ENCODE measurements around the gene PRAMEF11. TPM values are rescaled to one million over a fixed set of nuclear protein-coding genes. Genes with fewer than 3 reads are reported as not detected.

The PRAMEF11 gene
- polyA plus RNA-seq, 1 donor from 2014 or later: not detected

GRCh38 chr1:12774801-12775345, 56.3 kb downstream of the PRAMEF11 start:
- TF ChIP-seq REST (IDR thresholded peaks at IDR 0.05; ENCODE audit: borderline replicate concordance) (no peak), EP300 (conservative IDR thresholded peaks at IDR 0.05; ENCODE audit: poor library complexity, severe bottlenecking) (no peak), RAD21 (conservative IDR thresholded peaks at IDR 0.05) (no peak), MXI1 (conservative IDR thresholded peaks at IDR 0.05; ENCODE audit: poor library complexity, severe bottlenecking) (no peak), EZH2 (IDR thresholded peaks at IDR 0.05; ENCODE audit: borderline replicate concordance, insufficient read depth, low read length, poor library complexity, severe bottlenecking) (no peak), TAF1 (IDR thresholded peaks at IDR 0.05; ENCODE audit: low read depth) (no peak)
- Histone ChIP-seq H3K4me2 (ENCODE audit: low read length) (no peak overlapping the region), H3K9me3 (ENCODE audit: low read length) (no peaks in the 10 kb centered on the region), H2AFZ (ENCODE audit: low read depth, low read length) (no peak overlapping the region), H3F3A (ENCODE audit: insufficient read depth, low read length, poor library complexity, severe bottlenecking) (no peaks in the 10 kb centered on the region), H3K4me3 (ENCODE audit: low read length) (no peak overlapping the region), H3K27ac (ENCODE audit: low read length) (no peak overlapping the region), H3K9me2 (ENCODE audit: insufficient read depth, low read length) (no peaks in the 10 kb centered on the region), H3K9ac (ENCODE audit: low read length) (no peak overlapping the region), H4K20me1 (ENCODE audit: insufficient read depth) (no peaks in the 10 kb centered on the region), H3K27me3 (ENCODE audit: insufficient read depth, low read depth, low read length) (no peaks in the 10 kb centered on the region), H3K79me2 (replicated peaks; ENCODE audit: insufficient read depth, low read length) (no peaks in the 10 kb centered on the region), H3K36me3 (ENCODE audit: insufficient read depth, low read length) (no peaks in the 10 kb centered on the region)

Other genes with a start within 250 kb of the PRAMEF11 start
- 0.22 TPM in 1 of 2 replicates, not detected in the other for gene DHRS3, start 213.2 kb downstream of the PRAMEF11 start, polyA plus RNA-seq
- gene AADACL4, start 187.3 kb downstream of the PRAMEF11 start, polyA plus RNA-seq: not detected in 2 replicates
- gene AADACL3, start 115.3 kb downstream of the PRAMEF11 start, polyA plus RNA-seq: not detected in 2 replicates
- not detected in 2 replicates for gene CFAP107, start 85.2 kb downstream of the PRAMEF11 start, polyA plus RNA-seq
- gene PRAMEF12, start 57.7 kb downstream of the PRAMEF11 start, polyA plus RNA-seq: not detected in 2 replicates
- not detected in 2 replicates for gene PRAMEF1, start 40.0 kb downstream of the PRAMEF11 start, polyA plus RNA-seq
- not detected in 2 replicates for gene HNRNPCL1, start 17.3 kb upstream of the PRAMEF11 start, polyA plus RNA-seq
- gene PRAMEF2, start 25.7 kb upstream of the PRAMEF11 start, polyA plus RNA-seq: not detected in 2 replicates
- gene PRAMEF4, start 54.8 kb upstream of the PRAMEF11 start, polyA plus RNA-seq: not detected in 2 replicates
- gene PRAMEF10, start 66.9 kb upstream of the PRAMEF11 start, polyA plus RNA-seq: not detected in 2 replicates
- gene PRAMEF7, start 85.2 kb upstream of the PRAMEF11 start, polyA plus RNA-seq: not detected in 2 replicates
- not detected in 2 replicates for gene PRAMEF6, start 116.2 kb upstream of the PRAMEF11 start, polyA plus RNA-seq
- gene PRAMEF27, start 225.2 kb upstream of the PRAMEF11 start, polyA plus RNA-seq: not detected in 2 replicates
- not detected in 2 replicates for gene HNRNPCL3, start 229.4 kb upstream of the PRAMEF11 start, polyA plus RNA-seq
- gene PRAMEF25, start 239.4 kb upstream of the PRAMEF11 start, polyA plus RNA-seq: not detected in 2 replicates